ENCODE results near the gene FREM1. TPM values are rescaled to one million over a fixed set of nuclear protein-coding genes. Genes with fewer than 3 reads are reported as not detected.

FREM1 gene
- total and polyA plus RNA-seq, 2 of the 4 experiments (the other 2 are of a cell fraction), result under 0.01 TPM; not detected in 1

DNA sequence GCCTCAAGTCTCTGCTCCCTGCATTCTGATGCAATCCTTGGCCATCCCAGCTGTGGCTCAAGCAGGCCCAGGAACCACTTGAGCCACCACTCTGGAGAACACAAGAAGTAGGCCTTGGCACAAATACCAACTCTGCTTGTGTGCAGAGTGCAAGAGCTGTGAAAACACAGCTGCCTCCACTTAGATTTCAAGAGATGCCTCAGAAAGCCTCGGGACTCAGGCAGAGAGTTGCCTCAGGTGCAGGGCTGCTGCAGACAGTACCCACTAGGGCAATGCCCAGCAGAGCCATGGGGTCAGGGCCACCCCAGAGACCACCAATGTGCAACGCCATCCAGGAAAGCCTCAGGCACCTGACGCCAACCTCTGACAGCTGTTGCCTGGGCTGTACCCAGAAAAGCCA lies 82.4 kb downstream of the FREM1 start:
- H2BK20ac ChIP-seq (ENCODE audit: low read depth, low read length), result no peak overlapping the region
- in situ Hi-C loops (cut with MboI; ENCODE audit: low sequenced_read_pairs), result loop anchor here (25.0 kb wide), 1 partner anchor 309 kb away; no protein-coding TSS in a partner anchor
- no peak overlapping the region for H3K4me3 ChIP-seq (ENCODE audit: insufficient read depth, low read depth, low read length)
- no peak overlapping the region for H2BK120ac ChIP-seq (ENCODE audit: low read depth, low read length)
- no peak overlapping the region for H4K91ac ChIP-seq (ENCODE audit: insufficient read depth, low read depth, low read length)
- no peak overlapping the region for H2AK9ac ChIP-seq (replicated peaks; ENCODE audit: low read depth, low read length, poor library complexity)
- no peak overlapping the region for H2AK5ac ChIP-seq (ENCODE audit: low read depth, low read length)
- no peak overlapping the region for H3K27ac ChIP-seq (ENCODE audit: insufficient read depth, low read length)
- no peak overlapping the region for H3K14ac ChIP-seq (replicated peaks; ENCODE audit: low read depth, low read length)
- no peaks in the 10 kb centered on the region for H3K4me1 ChIP-seq (ENCODE audit: control insufficient read depth, insufficient read depth, low read length)
- no peak overlapping the region for H3K4ac ChIP-seq (ENCODE audit: low read depth, low read length)
- ChIA-PET CTCF (no interaction called here), POLR2A (ENCODE audit: unreplicated experiment) (no interaction called here)
- H3K9me3 ChIP-seq (ENCODE audit: control insufficient read depth, insufficient read depth, low read length), result no peaks in the 10 kb centered on the region
- no peak overlapping the region for H4K8ac ChIP-seq (ENCODE audit: low read depth in 2 of 2, low read length in 2 of 2)
- no peaks in the 10 kb centered on the region for H3K27me3 ChIP-seq (ENCODE audit: control insufficient read depth, insufficient read depth, low read length)
- ATAC-seq (ENCODE audit: low read depth), result no peak
- DNase-seq, result no peak
- no peaks in the 10 kb centered on the region for H4K20me1 ChIP-seq (ENCODE audit: insufficient read depth, low read length)
- dilution Hi-C loops (cut with HindIII; ENCODE audit: low sequenced_read_pairs, unreplicated experiment), result no loop called here
- H3K56ac ChIP-seq (ENCODE audit: extremely low read depth, insufficient read depth, low read length), result no peak overlapping the region
- H2BK15ac ChIP-seq (ENCODE audit: low read depth, low read length), result no peak overlapping the region
- H3K79me1 ChIP-seq (ENCODE audit: low read depth in 1 of 2, low read length in 2 of 2), result no peaks in the 10 kb centered on the region
- WGBS, 2 experiments (ENCODE audit: extremely low coverage in 2 of 2, insufficient read length in 1 of 2), result 17% methylated on average over 1 of the region's 3 CpGs; no CpG with 5 or more reads in 1 of the 2 experiments
- no peak overlapping the region for H3K4me2 ChIP-seq (ENCODE audit: low read depth, low read length)
- no peak overlapping the region for H4K5ac ChIP-seq (ENCODE audit: low read depth, low read length)
- no TSS peak for BruUV-seq (replicated peaks)
- H3K9me1 ChIP-seq (ENCODE audit: insufficient read depth, low read length), result no peaks in the 10 kb centered on the region
- H2AFZ ChIP-seq (replicated peaks; ENCODE audit: low read length, poor library complexity), result no peak overlapping the region
- no peak overlapping the region for H2BK5ac ChIP-seq (ENCODE audit: low read depth, low read length, poor library complexity, severe bottlenecking)
- TF ChIP-seq FOS (IDR thresholded peaks at IDR 0.05; ENCODE audit: low read depth, low read length), result no peak
- TF ChIP-seq SMC3 (IDR thresholded peaks at IDR 0.05; ENCODE audit: low read depth, low read length), result no peak
- no peak for TF ChIP-seq POLR2A (IDR thresholded peaks at IDR 0.05; ENCODE audit: low read depth, low read length)
- TF ChIP-seq, protein P1, sequence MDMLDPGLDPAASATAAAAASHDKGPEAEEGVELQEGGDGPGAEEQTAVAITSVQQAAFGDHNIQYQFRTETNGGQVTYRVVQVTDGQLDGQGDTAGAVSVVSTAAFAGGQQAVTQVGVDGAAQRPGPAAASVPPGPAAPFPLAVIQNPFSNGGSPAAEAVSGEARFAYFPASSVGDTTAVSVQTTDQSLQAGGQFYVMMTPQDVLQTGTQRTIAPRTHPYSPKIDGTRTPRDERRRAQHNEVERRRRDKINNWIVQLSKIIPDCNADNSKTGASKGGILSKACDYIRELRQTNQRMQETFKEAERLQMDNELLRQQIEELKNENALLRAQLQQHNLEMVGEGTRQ (IDR thresholded peaks at IDR 0.05; ENCODE audit: low read depth, low read length), result no peak
- TF ChIP-seq RAD21 (IDR thresholded peaks at IDR 0.05; ENCODE audit: low read length), result no peak
- no peak for TF ChIP-seq MAZ (IDR thresholded peaks at IDR 0.05; ENCODE audit: borderline replicate concordance, low read depth, low read length)
- no peak for TF ChIP-seq RCOR1 (IDR thresholded peaks at IDR 0.05; ENCODE audit: insufficient replicate concordance, low read length)
- TF ChIP-seq MXI1 (IDR thresholded peaks at IDR 0.05; ENCODE audit: borderline replicate concordance, low read depth, low read length), result no peak
- no peak for TF ChIP-seq BHLHE40 (IDR thresholded peaks at IDR 0.05; ENCODE audit: low read depth, low read length)
- TF ChIP-seq, protein P2, sequence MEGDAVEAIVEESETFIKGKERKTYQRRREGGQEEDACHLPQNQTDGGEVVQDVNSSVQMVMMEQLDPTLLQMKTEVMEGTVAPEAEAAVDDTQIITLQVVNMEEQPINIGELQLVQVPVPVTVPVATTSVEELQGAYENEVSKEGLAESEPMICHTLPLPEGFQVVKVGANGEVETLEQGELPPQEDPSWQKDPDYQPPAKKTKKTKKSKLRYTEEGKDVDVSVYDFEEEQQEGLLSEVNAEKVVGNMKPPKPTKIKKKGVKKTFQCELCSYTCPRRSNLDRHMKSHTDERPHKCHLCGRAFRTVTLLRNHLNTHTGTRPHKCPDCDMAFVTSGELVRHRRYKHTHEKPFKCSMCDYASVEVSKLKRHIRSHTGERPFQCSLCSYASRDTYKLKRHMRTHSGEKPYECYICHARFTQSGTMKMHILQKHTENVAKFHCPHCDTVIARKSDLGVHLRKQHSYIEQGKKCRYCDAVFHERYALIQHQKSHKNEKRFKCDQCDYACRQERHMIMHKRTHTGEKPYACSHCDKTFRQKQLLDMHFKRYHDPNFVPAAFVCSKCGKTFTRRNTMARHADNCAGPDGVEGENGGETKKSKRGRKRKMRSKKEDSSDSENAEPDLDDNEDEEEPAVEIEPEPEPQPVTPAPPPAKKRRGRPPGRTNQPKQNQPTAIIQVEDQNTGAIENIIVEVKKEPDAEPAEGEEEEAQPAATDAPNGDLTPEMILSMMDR (conservative IDR thresholded peaks at IDR 0.05; ENCODE audit: low read depth, low read length), result no peak
- TF ChIP-seq, protein P3, sequence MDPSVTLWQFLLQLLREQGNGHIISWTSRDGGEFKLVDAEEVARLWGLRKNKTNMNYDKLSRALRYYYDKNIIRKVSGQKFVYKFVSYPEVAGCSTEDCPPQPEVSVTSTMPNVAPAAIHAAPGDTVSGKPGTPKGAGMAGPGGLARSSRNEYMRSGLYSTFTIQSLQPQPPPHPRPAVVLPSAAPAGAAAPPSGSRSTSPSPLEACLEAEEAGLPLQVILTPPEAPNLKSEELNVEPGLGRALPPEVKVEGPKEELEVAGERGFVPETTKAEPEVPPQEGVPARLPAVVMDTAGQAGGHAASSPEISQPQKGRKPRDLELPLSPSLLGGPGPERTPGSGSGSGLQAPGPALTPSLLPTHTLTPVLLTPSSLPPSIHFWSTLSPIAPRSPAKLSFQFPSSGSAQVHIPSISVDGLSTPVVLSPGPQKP (IDR thresholded peaks at IDR 0.05; ENCODE audit: borderline replicate concordance, low read depth, low read length), result no peak
- TF ChIP-seq RFX5 (IDR thresholded peaks at IDR 0.05; ENCODE audit: low read depth, low read length), result no peak
- no peak for TF ChIP-seq NFE2L2 (IDR thresholded peaks at IDR 0.05; ENCODE audit: low read depth, low read length)
- TF ChIP-seq MAFK (IDR thresholded peaks at IDR 0.05; ENCODE audit: low read depth, low read length), result no peak
- TF ChIP-seq CHD1 (IDR thresholded peaks at IDR 0.05; ENCODE audit: low read depth, low read length), result no peak
- no peak overlapping the region for H3K9ac ChIP-seq (ENCODE audit: low read depth, low read length)
- no peak overlapping the region for H3K18ac ChIP-seq (ENCODE audit: low read depth, low read length)
- H3K36me3 ChIP-seq (ENCODE audit: control insufficient read depth, insufficient read depth, low read length), result no peaks in the 10 kb centered on the region
- intact Hi-C loops (cut with micrococcal nuclease), result no loop called here
- H3K23ac ChIP-seq (ENCODE audit: low read depth, low read length), result no peak overlapping the region

Measured in IMR-90 (cell line).